GM23338 (cell line): Measurements from ENCODE around the gene SLC38A8. TPM values are rescaled to one million over a fixed set of nuclear protein-coding genes. Genes with fewer than 3 reads are reported as not detected.
A peak's percentile ranks its signal among the peaks of the same experiment; 100 is the strongest.

ENCODE experiments used
- ATAC-seq: fragments of 200-7000 bp; cut with Tn5 transposase; 3 replicates; pipeline ENCODE4 v1.9.1; 2020
- DNase-seq: peaks from one replicate; pipeline ENCODE4 v3.0.0-alpha.2; 2015; ENCODE audit warnings: low spot score
- H2AFZ ChIP-seq: fragments of 200-600 bp; sonication (generic); 2 replicates; pipeline ENCODE4 v1.8.0; 2016; ENCODE audit warnings: antibody characterized with exemption, mild to moderate bottlenecking, moderate library complexity
- H3F3A ChIP-seq: fragments of 200-600 bp; sonication (generic); replicated peaks from 2 replicates; pipeline ENCODE4 v1.8.0; 2017; ENCODE audit warnings: antibody characterized with exemption, mixed run types, low read depth
- H3K27ac ChIP-seq: fragments of 200-600 bp; sonication (generic); 2 replicates; pipeline ENCODE4 v1.6.1; 2016; ENCODE audit warnings: low read depth
- H3K27me3 ChIP-seq: fragments of 200-600 bp; sonication (generic); 2 replicates; pipeline ENCODE4 v1.8.0; 2016; ENCODE audit warnings: mild to moderate bottlenecking, mixed run types, moderate library complexity; ENCODE audit not compliant: insufficient read depth
- H3K36me3 ChIP-seq: fragments of 200-600 bp; sonication (generic); 2 replicates; pipeline ENCODE4 v1.8.0; 2016; ENCODE audit warnings: mild to moderate bottlenecking; ENCODE audit not compliant: insufficient read depth
- H3K4me1 ChIP-seq: fragments of 200-600 bp; sonication (generic); 2 replicates; pipeline ENCODE4 v1.8.0; 2016; ENCODE audit warnings: mild to moderate bottlenecking, moderate library complexity; ENCODE audit not compliant: insufficient read depth
- H3K4me2 ChIP-seq: fragments of 200-600 bp; sonication (generic); 2 replicates; pipeline ENCODE4 v1.7.1; 2017; ENCODE audit warnings: mixed run types
- H3K4me3 ChIP-seq: fragments of 200-600 bp; sonication (generic); 2 replicates; pipeline ENCODE4 v1.6.1; 2016; ENCODE audit warnings: mixed run types
- H3K79me2 ChIP-seq: fragments of 200-600 bp; sonication (generic); replicated peaks from 2 replicates; pipeline ENCODE4 v1.8.0; 2017; ENCODE audit warnings: mild to moderate bottlenecking; ENCODE audit not compliant: insufficient read depth
- H3K9me2 ChIP-seq: fragments of 200-600 bp; sonication (generic); 2 replicates; pipeline ENCODE4 v1.8.0; 2017; ENCODE audit not compliant: insufficient read depth
- H4K20me1 ChIP-seq: fragments of 200-600 bp; sonication (generic); replicated peaks from 2 replicates; pipeline ENCODE4 v1.8.0; 2017; ENCODE audit warnings: mild to moderate bottlenecking; ENCODE audit not compliant: insufficient read depth
- H3K27ac Mint-ChIP-seq: 2 replicates; pipeline ENCODE4 v1.8.0; 2020; ENCODE audit warnings: inconsistent platforms, mild to moderate bottlenecking, moderate library complexity, mixed read lengths
- H3K27me3 Mint-ChIP-seq: 3 replicates; pipeline ENCODE4 v1.8.0; 2022; ENCODE audit warnings: low read depth, mild to moderate bottlenecking, moderate library complexity, mixed read lengths, inconsistent platforms; ENCODE audit not compliant: insufficient read depth, poor library complexity
- H3K36me3 Mint-ChIP-seq: 3 replicates; pipeline ENCODE4 v1.8.0; 2021; ENCODE audit warnings: low read depth, mild to moderate bottlenecking, inconsistent platforms, moderate library complexity, mixed read lengths
- H3K4me1 Mint-ChIP-seq: 3 replicates; pipeline ENCODE4 v1.8.0; 2020; ENCODE audit warnings: mild to moderate bottlenecking, inconsistent platforms, mixed read lengths
- H3K4me3 Mint-ChIP-seq: 3 replicates; pipeline ENCODE4 v1.8.0; 2021; ENCODE audit warnings: moderate library complexity, mild to moderate bottlenecking, inconsistent platforms, mixed read lengths
- H3K9me3 Mint-ChIP-seq: 3 replicates; pipeline ENCODE4 v1.8.0; 2020; ENCODE audit warnings: moderate library complexity, mild to moderate bottlenecking, inconsistent platforms, mixed read lengths
- CREB1 ChIP-seq: fragments of 250-450 bp; sonication (Bioruptor Pico); IDR thresholded peaks from 2 replicates; pipeline ENCODE4 v1.5.0; 2020; ENCODE audit warnings: low read depth, mild to moderate bottlenecking, moderate library complexity
- CTCF ChIP-seq, 2 experiments: fragments of 200-600 bp in 1 of 2; sonication (generic) in 1 of 2; conservative IDR thresholded peaks; 2 replicates each; pipeline versions ENCODE4 v1.5.1 to v1.6.1; 2016 to 2017; ENCODE audit warnings: antibody characterized with exemption in 2 of 2, low read depth in 2 of 2, mild to moderate bottlenecking in 2 of 2, moderate library complexity in 1 of 2
- ETS1 ChIP-seq: IDR thresholded peaks from 2 replicates; pipeline ENCODE4 v1.6.1; 2016; ENCODE audit warnings: antibody characterized with exemption
- EZH2 ChIP-seq: fragments of 200-600 bp; sonication (generic); IDR thresholded peaks from one replicate; pipeline ENCODE4 v1.8.0; 2017; ENCODE audit warnings: antibody characterized with exemption, mild to moderate bottlenecking, low read depth; ENCODE audit not compliant: unreplicated experiment
- EZH2phosphoT487 ChIP-seq: fragments of 200-600 bp; sonication (generic); IDR thresholded peaks from one replicate; pipeline ENCODE4 v1.8.1; 2018; ENCODE audit warnings: antibody characterized with exemption; ENCODE audit not compliant: unreplicated experiment
- JUNB ChIP-seq: IDR thresholded peaks from one replicate; pipeline ENCODE4 v1.6.1; 2016; ENCODE audit warnings: antibody characterized with exemption; ENCODE audit not compliant: unreplicated experiment
- NANOG ChIP-seq: IDR thresholded peaks from 2 replicates; pipeline ENCODE4 v1.6.1; 2016; ENCODE audit warnings: antibody characterized with exemption, borderline replicate concordance
- POLR2AphosphoS5 ChIP-seq: IDR thresholded peaks from 2 replicates; pipeline ENCODE4 v1.6.1; 2016; ENCODE audit warnings: antibody characterized with exemption, low read depth
- REST ChIP-seq: IDR thresholded peaks from one replicate; pipeline ENCODE4 v1.6.1; 2018; ENCODE audit warnings: antibody characterized with exemption; ENCODE audit not compliant: unreplicated experiment
- STAT1 ChIP-seq: IDR thresholded peaks from one replicate; pipeline ENCODE4 v1.6.1; 2016; ENCODE audit warnings: antibody characterized with exemption; ENCODE audit not compliant: unreplicated experiment
- ZNF114 ChIP-seq: fragments of 250-450 bp; sonication (Bioruptor Pico); IDR thresholded peaks from 2 replicates; pipeline ENCODE4 v1.5.0; 2020; ENCODE audit warnings: mild to moderate bottlenecking, moderate library complexity
- ZNF331 ChIP-seq: fragments of 250-450 bp; sonication (Bioruptor Pico); IDR thresholded peaks from 2 replicates; pipeline ENCODE4 v1.5.0; 2020; ENCODE audit warnings: low read depth, mild to moderate bottlenecking, moderate library complexity
- ZNF462 ChIP-seq: fragments of 250-450 bp; sonication (Bioruptor Pico); IDR thresholded peaks from 2 replicates; pipeline ENCODE4 v1.5.0; 2020; ENCODE audit warnings: mild to moderate bottlenecking, moderate library complexity
- polyA plus RNA-seq: library from polyadenylated mRNA; unstranded; fragments of >200 nt; fragmentation: Nextera tagmentation; extraction: Ambion mirVana; gene quantifications from 2 replicates; pipeline ENCODE4 v1.2.1, GENCODE V29; 2016
- total RNA-seq: library from RNA; depleted of rRNA; stranded (reverse); fragments of >200 nt; shearing (Covaris generic); gene quantifications from 2 replicates; pipeline ENCODE4 v1.2.3, GENCODE V29; 2014

The SLC38A8 gene
- total and polyA plus RNA-seq, 2 experiments from 2014 or later = not detected

- Histone ChIP-seq H3K4me3 (peak overlapping the region; percentile 68; the same call in 1 of the 2 replicates), H3K79me2 (no peaks in the 10 kb centered on the region), H3F3A (no peaks in the 10 kb centered on the region), H3K36me3 (no peaks in the 10 kb centered on the region), H4K20me1 (no peaks in the 10 kb centered on the region), H3K9me2 (no peaks in the 10 kb centered on the region), H3K4me2 (peak overlapping the region; percentile 88), H3K27ac (no peak overlapping the region), H3K27me3 (peaks cover 13% of the 10 kb centered on the region), H2AFZ (no peak overlapping the region), H3K4me1 (no peaks in the 10 kb centered on the region; the same call in 1 of the 2 replicates)
- H3K27ac Mint-ChIP-seq = no peak overlapping the region
- no peaks in the 10 kb centered on the region for H3K36me3 Mint-ChIP-seq
- H3K4me1 Mint-ChIP-seq = peaks cover 9% of the 10 kb centered on the region
- TF ChIP-seq CTCF (conservative IDR thresholded peaks at IDR 0.05; ENCODE audit: low read depth in 2 of 2) (no peak), ZNF331 (CRISPR knock-in tag) (no peak), ETS1 (no peak), REST (no peak), POLR2AphosphoS5 (no peak), ZNF114 (CRISPR knock-in tag) (no peak), NANOG (no peak), JUNB (no peak), STAT1 (no peak), EZH2phosphoT487 (no peak), CREB1 (CRISPR knock-in tag) (no peak), ZNF462 (CRISPR knock-in tag) (no peak), EZH2 (no peak)
- DNase-seq (no peak), ATAC-seq (peak; percentile 5; the same call in 2 of the 3 replicates)
- H3K4me3 Mint-ChIP-seq = peak overlapping the region; percentile 72; the same call in 2 of the 3 replicates
- peaks cover 3% of the 10 kb centered on the region; the same call in 2 of the 3 replicates for H3K9me3 Mint-ChIP-seq
- peaks cover 20% of the 10 kb centered on the region for H3K27me3 Mint-ChIP-seq
Observed at GRCh38 chr16:83968306-83968851, 74.2 kb downstream of the SLC38A8 start.
